ENCODE measurements around the gene WDR59.
"Not testable (repeated sequence)": the region's sequence is repeated elsewhere in the genome, so short reads cannot be mapped to it uniquely, and the experiment has no call there.

The WDR59 gene

DNA sequence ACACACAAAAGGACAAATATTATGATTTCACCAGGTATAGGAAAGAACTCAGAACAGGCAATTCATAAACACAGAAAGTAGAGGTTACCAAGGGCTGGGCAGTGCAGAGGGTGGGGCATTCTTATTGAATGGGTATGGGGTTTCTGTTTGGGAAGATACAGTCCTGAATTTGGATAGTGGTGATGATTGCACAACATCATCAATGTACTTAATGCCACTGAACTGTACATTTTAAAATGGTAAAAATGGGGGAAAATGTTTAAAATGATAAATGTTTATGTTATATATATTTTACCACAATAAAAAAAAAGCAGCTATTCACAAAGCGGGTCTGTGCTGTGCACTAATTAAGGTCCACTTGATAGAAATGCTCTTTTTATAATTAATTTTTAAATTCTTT is 137.7 kb downstream of the WDR59 start:
- DNase-seq: no peak

DNA sequence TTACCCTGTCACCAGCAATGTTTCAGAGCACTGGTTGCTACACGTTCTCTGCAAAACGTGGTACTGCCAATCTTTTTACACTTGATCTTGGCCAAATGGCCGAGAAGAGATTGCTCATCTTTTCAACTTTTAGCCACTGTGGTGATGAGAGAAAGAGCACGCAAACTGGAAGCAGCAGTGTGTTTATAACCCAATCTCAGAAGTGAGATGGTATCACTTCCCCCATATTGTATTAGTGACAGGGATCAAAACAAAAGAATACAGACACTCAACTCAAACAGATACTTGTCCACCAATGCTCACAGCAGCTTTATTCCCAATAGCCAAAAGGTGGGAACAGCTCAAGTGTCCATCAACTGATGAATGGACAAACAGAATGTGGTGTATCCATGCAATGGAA is 138.2 kb downstream of the WDR59 start:
- no peak for DNase-seq

DNA sequence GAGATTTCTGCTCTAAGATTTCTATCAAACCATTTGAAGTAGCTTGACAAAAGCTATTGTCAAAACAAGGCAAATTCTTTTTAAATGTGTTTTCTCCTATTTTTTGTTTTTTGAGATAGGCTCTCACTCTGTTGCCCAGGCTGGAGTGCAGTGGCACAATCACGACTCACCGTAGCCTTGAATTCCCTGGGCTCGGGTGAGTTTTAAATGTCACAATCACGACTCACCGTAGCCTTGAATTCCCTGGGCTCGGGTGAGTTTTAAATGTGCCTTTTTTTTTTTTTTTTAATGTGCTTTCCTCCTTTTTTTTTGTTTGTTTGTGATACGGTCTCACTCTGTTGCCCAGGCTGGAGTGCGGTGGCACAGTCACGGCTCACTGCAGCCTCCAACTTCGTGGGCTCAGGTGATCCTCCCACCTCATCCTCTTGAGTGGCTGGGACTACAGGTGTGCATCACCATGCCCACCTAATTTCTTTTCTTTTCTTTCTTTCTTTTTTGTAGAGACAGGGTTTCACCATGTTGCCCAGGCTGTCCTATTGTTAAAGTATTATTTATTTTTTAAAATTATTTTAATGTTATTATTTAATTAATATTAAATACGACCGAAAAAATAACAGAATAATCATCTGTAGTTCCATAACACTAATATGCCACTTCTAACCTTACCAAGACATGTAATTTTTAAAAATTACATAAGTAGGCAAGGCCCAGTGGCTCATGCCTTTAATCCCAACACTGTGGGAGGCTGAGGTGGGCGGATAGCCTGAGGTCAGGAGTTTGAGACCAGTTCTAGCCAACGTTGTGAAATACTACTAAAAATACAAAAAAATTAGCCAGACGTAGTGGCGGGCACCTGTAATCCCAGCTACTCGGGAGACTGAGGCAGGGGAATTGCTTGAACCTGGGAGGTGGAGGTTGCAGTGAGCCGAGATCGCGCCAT is 140.6 kb downstream of the WDR59 start:
- no peak for DNase-seq

DNA sequence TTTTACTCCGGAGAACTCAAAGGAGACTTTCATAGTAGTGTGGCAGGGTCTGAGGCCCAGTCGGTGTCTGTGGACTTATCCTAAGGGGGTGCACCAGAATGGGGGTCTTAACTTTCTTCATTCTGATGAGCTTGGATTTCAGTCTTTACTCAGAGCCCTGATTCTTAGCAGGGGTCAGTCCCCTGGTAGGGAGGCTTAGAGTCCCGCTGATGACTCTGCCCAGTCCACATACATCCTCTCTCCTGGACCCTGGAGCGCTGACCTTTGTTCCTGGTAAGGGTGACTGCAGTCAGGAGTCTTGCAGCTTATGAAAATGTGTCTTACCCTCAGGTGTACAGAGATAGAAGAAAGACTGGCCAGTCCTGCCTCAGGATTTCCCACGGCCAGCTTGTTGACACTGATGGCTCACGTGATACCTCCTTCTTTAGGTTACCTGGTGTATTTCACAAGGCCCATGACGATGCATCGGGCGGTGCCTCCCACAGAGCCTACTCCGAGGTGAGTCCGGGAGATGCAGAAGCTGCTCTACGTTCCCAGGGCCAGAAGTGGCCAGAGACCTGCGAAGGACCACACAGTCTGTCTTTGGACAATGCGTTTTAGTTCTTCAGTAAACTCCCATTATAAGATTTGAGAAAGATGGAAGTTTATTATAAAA is 141.4 kb downstream of the WDR59 start:
- not testable (repeated sequence) for DNase-seq

GRCh38 chr16:74842413-74842812 is 142.5 kb downstream of the WDR59 start:
- DNase-seq: no peak

DNA sequence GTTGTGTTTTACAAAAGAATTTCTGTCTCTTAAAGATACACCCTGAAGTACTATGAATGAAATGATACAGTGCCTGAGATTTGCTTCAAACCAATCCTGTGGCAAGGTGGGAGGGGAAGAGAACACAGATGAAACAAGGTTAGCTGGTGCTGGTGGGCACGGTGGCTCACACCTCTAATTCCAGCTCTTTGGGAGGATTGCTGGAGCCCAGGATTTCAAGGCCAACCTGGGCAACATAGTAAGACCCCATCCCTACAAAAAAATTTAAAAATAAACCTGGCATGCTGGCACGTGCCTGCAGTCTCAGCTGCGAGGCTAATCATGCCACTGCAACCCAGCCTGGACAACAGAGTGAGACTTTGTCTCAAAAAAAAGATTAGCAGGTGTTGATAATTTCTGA is 143.0 kb downstream of the WDR59 start:
- DNase-seq: no peak

GRCh38 chr16:74841469-74841868 is 143.5 kb downstream of the WDR59 start:
- DNase-seq: no peak

DNA sequence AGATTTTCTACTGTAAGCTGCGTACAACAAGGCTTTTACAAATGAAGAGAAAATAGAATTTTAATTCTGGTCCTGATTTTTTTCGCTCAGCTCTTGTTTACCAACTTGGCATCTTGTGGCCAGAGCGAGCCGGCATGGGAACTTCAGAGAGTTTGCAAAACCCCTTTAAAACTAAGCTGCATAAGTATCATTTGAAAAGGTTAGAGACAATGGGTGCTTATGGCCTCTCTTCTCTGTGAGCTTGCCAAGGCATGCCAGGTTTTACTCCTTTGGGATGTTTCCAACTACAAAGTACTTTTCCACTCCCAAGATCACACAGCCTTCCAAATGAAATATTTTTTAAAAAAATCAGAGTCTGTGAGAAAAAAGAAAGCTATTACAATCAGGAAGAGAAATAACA is 147.9 kb downstream of the WDR59 start:
- DNase-seq: no peak

GRCh38 chr16:74836111-74836671 is 148.7 kb downstream of the WDR59 start:
- DNase-seq: no peak

DNA sequence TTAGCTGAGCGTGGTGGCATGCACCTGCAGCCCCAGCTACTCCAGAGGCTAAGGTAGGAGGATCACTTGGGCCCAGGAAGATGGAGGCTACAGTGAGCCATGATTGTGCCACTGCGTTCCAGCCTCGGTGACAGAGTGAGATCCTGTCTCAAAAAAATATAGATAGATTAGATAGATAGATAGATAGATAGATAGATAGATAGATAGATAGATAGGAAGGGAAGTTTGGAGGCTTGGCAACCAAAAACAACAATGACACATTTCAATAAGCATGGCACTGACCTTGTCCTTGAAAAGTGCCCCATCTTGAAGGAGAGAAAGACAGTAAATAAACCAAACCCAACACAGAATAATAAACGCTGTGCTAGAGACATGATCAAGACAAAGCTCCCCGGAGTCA is 152.7 kb downstream of the WDR59 start:
- no peak for DNase-seq

GRCh38 chr16:74831467-74831866 is 153.5 kb downstream of the WDR59 start:
- DNase-seq: no peak

GRCh38 chr16:74830648-74831047 is 154.3 kb downstream of the WDR59 start:
- no peak for DNase-seq

- no peak for DNase-seq
Observed at GRCh38 chr16:74829637-74830036, 155.3 kb downstream of the WDR59 start.

- DNase-seq: peak; percentile 26
Observed at GRCh38 chr16:74825941-74826340, 159.0 kb downstream of the WDR59 start.

DNA sequence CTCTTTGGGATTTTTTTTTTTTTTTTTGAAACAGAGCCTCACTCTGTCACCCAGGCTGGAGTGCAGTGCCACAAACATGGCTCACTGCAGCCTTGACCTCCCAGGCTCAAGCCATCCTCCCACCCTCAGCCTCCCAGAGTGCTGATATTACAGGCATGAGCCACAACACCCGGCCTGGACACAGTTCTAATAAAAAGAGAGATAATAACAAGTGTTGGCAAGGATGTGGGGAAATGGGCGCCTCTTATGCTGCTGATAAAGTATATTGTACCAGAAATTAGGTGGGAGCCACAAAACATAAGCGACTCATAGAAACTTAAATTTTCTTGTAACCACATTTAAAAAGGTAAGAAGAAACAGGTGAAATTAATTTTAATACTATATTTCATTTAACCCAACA is 159.9 kb downstream of the WDR59 start:
- no peak for DNase-seq

Data from hematopoietic multipotent progenitor cell treated with erythropoietin and hydrocortisone succinate and interleukin-3 and kit ligand, for 6 days (in vitro differentiated cells).